Bone marrow (tissue), 2 donors: Measurements from ENCODE around the gene NSMCE1.
"Not testable (repeated sequence)": the region's sequence is repeated elsewhere in the genome, so short reads cannot be mapped to it uniquely, and the experiment has no call there.

Source experiments
- DNase-seq, 2 donors: peaks; one replicate each; lab custom pipeline; 2025; lab: John Stamatoyannopoulos, UW

NSMCE1 gene

GRCh38 chr16:27216297-27216885 lies 52.2 kb downstream of the NSMCE1 start:
- no peak for DNase-seq

- no peak for DNase-seq
Observed at GRCh38 chr16:27215660-27216059, 52.9 kb downstream of the NSMCE1 start.

DNA sequence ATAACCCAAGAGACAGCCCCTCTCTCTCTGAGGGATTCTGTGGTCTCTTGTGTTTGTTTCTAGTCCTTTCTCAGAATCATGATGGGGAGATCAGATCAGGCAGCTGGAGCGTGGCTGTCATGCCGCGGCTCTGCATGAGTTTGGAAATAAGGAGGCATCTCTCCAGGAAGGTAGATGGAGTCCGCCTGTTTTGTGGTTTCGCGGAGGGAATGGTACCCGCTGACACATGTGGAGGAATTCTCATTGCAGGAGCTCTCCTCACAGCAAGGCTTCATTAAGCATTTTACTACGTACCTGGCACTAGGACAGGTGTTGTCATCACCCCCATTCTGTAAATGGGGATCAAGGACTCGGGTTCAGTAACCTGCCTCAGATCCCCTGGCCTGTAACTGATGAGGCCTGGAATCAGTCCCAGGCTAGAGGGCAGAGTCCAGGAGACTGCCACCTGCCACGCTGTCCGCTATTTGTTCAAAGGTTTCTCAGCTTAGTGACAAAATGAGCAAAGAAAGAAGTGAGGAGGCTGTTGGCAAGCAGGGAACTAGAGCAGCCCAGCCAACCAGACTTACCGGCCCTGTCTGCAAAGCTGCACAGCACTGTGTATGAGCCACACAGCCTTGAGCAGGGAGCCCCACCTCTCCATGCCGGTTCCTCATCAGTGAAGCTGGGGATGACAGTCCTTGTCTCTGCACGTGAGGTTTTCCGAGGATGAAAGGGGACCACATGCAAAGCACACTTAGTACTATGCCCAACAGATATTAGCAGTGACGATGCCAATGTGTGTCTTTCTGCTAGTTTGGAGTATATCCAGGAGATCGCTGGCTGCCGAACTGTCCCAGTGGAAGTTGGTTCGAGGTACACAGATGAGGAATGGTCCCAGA lies 54.2 kb downstream of the NSMCE1 start:
- DNase-seq = no peak

DNA sequence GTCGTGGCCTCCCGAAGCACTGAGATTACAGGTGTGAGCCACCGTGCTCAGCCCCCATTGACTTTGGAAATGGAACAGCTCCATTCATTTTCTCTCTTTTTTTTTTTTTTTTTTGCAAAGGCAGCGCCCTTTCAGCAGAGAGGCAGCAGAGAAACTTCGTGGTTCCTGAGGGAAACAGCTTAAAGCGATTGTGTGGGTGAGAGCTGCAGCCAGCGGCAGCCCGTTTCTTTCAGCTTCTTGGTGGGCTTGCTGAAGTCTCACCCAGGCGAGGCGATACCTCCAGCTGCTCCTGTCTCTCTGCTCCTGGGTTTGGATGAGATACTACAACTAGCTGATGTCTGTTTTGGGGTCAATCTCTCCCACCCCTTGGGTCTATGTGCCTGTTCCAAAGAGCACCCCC lies 57.5 kb downstream of the NSMCE1 start:
- no peak for DNase-seq

DNA sequence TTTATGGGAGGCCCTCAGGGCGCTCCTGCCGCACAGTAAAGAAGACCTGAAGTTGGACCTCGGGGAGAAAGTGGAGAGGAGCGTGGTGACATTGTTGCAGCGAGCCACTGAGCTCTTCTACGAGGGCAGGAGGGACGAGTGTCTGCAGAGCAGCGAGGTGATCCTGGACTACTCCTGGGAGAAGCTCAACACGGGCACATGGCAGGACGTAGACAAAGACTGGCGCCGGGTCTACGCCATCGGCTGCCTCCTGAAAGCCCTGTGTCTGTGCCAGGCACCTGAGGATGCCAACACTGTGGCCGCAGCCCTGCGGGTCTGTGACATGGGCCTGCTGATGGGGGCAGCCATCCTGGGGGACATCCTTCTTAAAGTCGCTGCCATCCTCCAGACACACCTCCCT lies 58.4 kb downstream of the NSMCE1 start:
- no peak for DNase-seq

- no peak for DNase-seq
Observed at GRCh38 chr16:27209591-27209990, 59.0 kb downstream of the NSMCE1 start.

- no peak for DNase-seq
Observed at GRCh38 chr16:27208796-27209195, 59.8 kb downstream of the NSMCE1 start.

GRCh38 chr16:27208081-27208680 lies 60.4 kb downstream of the NSMCE1 start:
- no peak for DNase-seq

GRCh38 chr16:27207121-27207520 lies 61.5 kb downstream of the NSMCE1 start:
- DNase-seq = not testable (repeated sequence)

- DNase-seq = no peak
Observed at GRCh38 chr16:27205423-27206065, 63.0 kb downstream of the NSMCE1 start.

- no peak for DNase-seq
Observed at GRCh38 chr16:27204312-27204915, 64.2 kb downstream of the NSMCE1 start.

GRCh38 chr16:27203507-27204311 lies 64.9 kb downstream of the NSMCE1 start, which contains the start of gene KDM8:
KDM8 (plus strand) TSS chr16:27203526; CDS start chr16:27210124, 6,598 bp downstream.
- peak; percentile 96 to 99 for DNase-seq

DNA sequence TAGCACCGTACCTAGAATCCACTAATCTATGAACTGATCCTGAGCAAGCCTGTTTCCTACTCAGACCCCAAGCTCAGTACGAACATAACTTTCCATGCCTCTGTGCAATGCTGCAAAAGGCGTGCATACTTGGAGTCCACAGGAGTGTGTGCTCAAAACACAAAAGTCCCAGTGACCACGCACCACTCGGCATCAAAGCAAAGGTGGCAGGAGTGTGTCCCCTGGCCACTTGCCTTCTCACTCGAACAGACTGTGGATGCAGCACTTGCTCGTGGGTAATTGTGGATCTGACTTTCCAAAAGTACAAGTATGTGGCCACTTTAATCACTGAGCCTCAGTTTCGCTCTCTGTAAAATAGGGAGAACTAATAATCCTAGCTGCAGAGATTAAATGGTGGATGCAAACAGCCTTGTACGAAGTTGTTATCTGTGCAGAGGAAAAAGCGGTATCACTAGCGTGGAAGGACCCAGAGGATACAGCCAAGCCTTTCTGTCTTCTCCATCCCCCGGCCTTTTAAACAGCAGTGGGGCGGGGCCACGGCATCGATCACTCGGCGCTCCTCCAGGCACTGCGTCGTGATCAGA lies 65.6 kb downstream of the NSMCE1 start:
- peak in 1 of 2 donors; percentile 96 for DNase-seq

DNA sequence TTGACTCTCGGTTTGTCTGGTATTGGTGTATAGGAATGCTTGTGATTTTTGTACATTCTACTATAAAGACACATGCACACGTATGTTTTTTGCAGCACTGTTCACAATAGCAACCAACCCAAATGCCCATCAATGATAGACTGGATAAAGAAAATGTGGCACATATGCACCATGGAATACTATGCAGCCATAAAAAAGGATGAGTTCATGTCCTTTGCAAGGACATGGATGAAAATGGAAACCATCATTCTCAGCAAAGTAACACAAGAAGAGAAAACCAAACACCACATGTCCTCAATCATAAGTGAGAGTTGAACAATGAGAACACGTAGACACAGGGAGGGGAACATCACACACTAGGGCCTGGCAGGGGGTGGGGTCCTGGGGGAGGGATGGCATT lies 67.7 kb downstream of the NSMCE1 start:
- DNase-seq = not testable (repeated sequence)

GRCh38 chr16:27199736-27200135 lies 68.8 kb downstream of the NSMCE1 start:
- peak in 1 of 2 donors; percentile 37 for DNase-seq

DNA sequence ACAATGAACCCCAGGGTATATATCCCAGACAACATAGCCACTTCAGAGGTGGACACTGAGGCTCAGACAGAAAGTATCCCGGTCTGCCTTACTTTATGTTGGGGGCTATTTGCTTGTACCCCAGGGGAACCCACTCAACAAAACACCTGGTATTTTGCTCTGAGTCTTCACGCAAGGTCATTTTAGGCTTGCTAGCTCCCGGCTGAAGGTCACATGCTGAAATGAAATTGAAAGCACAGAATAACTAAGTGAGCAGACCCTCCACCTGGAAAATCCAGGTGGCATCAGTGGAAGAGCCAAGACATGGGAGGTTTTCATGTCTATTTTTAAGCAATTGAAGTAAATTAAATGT lies 69.4 kb downstream of the NSMCE1 start:
- DNase-seq = no peak

- no peak for DNase-seq
Observed at GRCh38 chr16:27198451-27199234, 69.9 kb downstream of the NSMCE1 start.

- no peak for DNase-seq
Observed at GRCh38 chr16:27197004-27197403, 71.6 kb downstream of the NSMCE1 start.

DNA sequence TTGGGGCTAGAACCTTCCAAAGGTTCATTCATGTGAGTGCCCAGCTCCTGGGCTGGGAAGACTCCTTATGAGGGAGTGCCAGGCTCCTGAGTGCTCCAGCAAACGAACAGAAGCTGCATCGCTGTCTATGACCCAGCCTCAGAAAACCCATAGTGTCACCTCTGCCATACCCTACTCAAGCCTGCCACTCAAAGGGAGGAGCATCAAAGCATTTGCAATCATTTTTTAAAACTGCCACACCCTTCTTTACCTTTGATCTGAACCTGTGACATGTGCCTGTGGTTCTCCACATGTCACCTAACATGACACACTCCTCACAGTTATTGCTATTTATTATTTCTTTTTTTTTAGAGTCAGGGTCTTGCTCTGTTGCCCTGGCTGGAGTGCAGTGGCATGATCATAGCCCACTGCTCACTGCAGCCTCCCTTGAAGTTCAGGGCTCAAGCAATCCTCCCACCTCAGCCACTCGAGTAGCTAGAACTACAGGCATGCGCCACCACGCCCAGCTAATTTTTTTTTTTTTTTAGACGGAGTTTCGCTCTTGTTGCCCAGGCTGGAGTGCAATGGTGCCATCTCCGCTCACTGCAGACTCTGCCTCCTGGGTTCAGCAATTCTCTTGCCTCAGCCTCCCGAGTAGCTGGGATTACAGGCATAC lies 72.5 kb downstream of the NSMCE1 start:
- no peak for DNase-seq
